A549 (cell line): ENCODE measurements around the gene GBE1. TPM values are rescaled to one million over a fixed set of nuclear protein-coding genes. Genes with fewer than 3 reads are reported as not detected.
A peak's percentile ranks its signal among the peaks of the same experiment; 100 is the strongest.

ENCODE experiments used
- ATAC-seq, 2 experiments: fragments of 200-7000 bp in 1 of 2; fragments of >200 bp in 1 of 2; cut with Nextera tagmentation in 1 of 2; cut with Tn5 transposase in 1 of 2; 3 replicates each; pipeline versions ENCODE4 v1.8.0 to v1.9.1; 2018 to 2020; ENCODE audit warnings: mild to moderate bottlenecking in 1 of 2, moderate library complexity in 1 of 2
- CTCF ChIA-PET: fragments of 300-600 bp; sonication (Branson Sonifier 250); formaldehyde crosslinking; extraction: SDS; loops from one replicate; lab custom pipeline; 2021; ENCODE audit warnings: antibody characterized with exemption, inconsistent platforms; lab: Yijun Ruan, JAX
- POLR2A ChIA-PET: fragments of 350-600 bp; formaldehyde crosslinking; extraction: SDS; loops from one replicate; lab custom pipeline; 2021; ENCODE audit warnings: antibody characterized with exemption, inconsistent platforms; lab: Yijun Ruan, JAX
- DNase-seq, 2 experiments: peaks; one replicate each; pipeline versions ENCODE4 v3.0.0 to v3.0.0-alpha.2; 2011 to 2016; ENCODE audit warnings: low read depth in 1 of 2, low spot score in 1 of 2
- FAIRE-seq: peaks from 2 replicates; lab custom pipeline; 2011; peaks lifted over from hg19 to GRCh38; lab: Jason Lieb, UNC
- H3K27ac ChIP-seq, 2 experiments: fragments of >200 bp; sonication (Bioruptor Twin); formaldehyde crosslinking; 3 replicates each; pipeline ENCODE4 v1.5.1; 2016 to 2017
- H3K4me1 ChIP-seq: fragments of >200 bp; sonication (Bioruptor Twin); formaldehyde crosslinking; 3 replicates; pipeline ENCODE4 v1.6.1; 2016
- H3K4me2 ChIP-seq: fragments of >200 bp; sonication (Bioruptor Twin); formaldehyde crosslinking; 3 replicates; pipeline ENCODE4 v1.6.1; 2016
- H3K4me3 ChIP-seq: fragments of >200 bp; sonication (Bioruptor Twin); formaldehyde crosslinking; 3 replicates; pipeline ENCODE4 v1.5.1; 2016
- H3K9me3 ChIP-seq: fragments of >200 bp; sonication (Bioruptor Twin); formaldehyde crosslinking; 3 replicates; pipeline ENCODE4 v1.6.1; 2016
- ATOH8 ChIP-seq: fragments of 250-450 bp; sonication (Bioruptor Pico); IDR thresholded peaks from 2 replicates; pipeline ENCODE4 v1.5.0; 2020; ENCODE audit warnings: low read depth, mild to moderate bottlenecking, moderate library complexity
- CHD2 ChIP-seq: fragments of 150-350 bp; IDR thresholded peaks from 2 replicates; pipeline ENCODE4 v1.6.1; 2014; ENCODE audit warnings: low read length; ENCODE audit not compliant: partially characterized antibody
- EP300 ChIP-seq, 2 experiments: fragments of >200 bp; sonication (Bioruptor Twin); formaldehyde crosslinking; IDR thresholded peaks; 2 replicates in 1 of 2; 3 replicates in 1 of 2; pipeline ENCODE4 v1.6.1; 2016 to 2017
- FOSL2 ChIP-seq, 2 experiments: fragments of 450-650 bp in 1 of 2; fragments of >200 bp in 1 of 2; sonication (Bioruptor Twin) in 1 of 2; formaldehyde crosslinking; IDR thresholded peaks; 2 replicates each; pipeline versions ENCODE4 v1.5.0 to v1.6.1; 2016 to 2020; ENCODE audit warnings: mild to moderate bottlenecking in 1 of 2, moderate library complexity in 1 of 2
- HES2 ChIP-seq: fragments of >200 bp; sonication (Bioruptor Twin); formaldehyde crosslinking; IDR thresholded peaks from 2 replicates; pipeline ENCODE4 v1.6.1; 2016
- HOXB13 ChIP-seq: fragments of 250-450 bp; sonication (Bioruptor Pico); IDR thresholded peaks from 2 replicates; pipeline ENCODE4 v1.5.0; 2020; ENCODE audit warnings: low read depth, mild to moderate bottlenecking, moderate library complexity
- JUNB ChIP-seq: fragments of >200 bp; sonication (Bioruptor Twin); formaldehyde crosslinking; IDR thresholded peaks from 2 replicates; pipeline ENCODE4 v1.6.1; 2016
- MAX ChIP-seq: IDR thresholded peaks from 2 replicates; pipeline ENCODE4 v1.6.1; 2012
- MAZ ChIP-seq: fragments of 150-350 bp; IDR thresholded peaks from 2 replicates; pipeline ENCODE4 v1.6.1; 2014; ENCODE audit warnings: antibody characterized with exemption, low read depth, low read length, borderline replicate concordance
- MYC ChIP-seq: IDR thresholded peaks from 2 replicates; pipeline ENCODE4 v1.6.1; 2012; ENCODE audit warnings: mild to moderate bottlenecking, inconsistent platforms, low read length, improper control_type of control experiment, borderline replicate concordance
- NFE2L2 ChIP-seq: fragments of 150-350 bp; conservative IDR thresholded peaks from 2 replicates; pipeline ENCODE4 v1.6.1; 2014; ENCODE audit warnings: low read length
- NR3C1 ChIP-seq: fragments of >200 bp; sonication (Bioruptor Twin); formaldehyde crosslinking; IDR thresholded peaks from 3 replicates; pipeline ENCODE4 v1.6.1; 2017
- PBX3 ChIP-seq: IDR thresholded peaks from 2 replicates; pipeline ENCODE4 v1.6.1; 2012
- SMC3 ChIP-seq: fragments of >200 bp; sonication (Bioruptor Twin); formaldehyde crosslinking; IDR thresholded peaks from 3 replicates; pipeline ENCODE4 v1.6.1; 2018; ENCODE audit warnings: inconsistent platforms
- ZC3H11A ChIP-seq: fragments of 450-650 bp; IDR thresholded peaks from 2 replicates; pipeline ENCODE4 v1.6.1; 2014; ENCODE audit warnings: antibody characterized with exemption, mild to moderate bottlenecking
- ZSCAN20 ChIP-seq: fragments of 250-450 bp; sonication (Bioruptor Pico); IDR thresholded peaks from 2 replicates; pipeline ENCODE4 v1.8.0; 2022; ENCODE audit warnings: mild to moderate bottlenecking, moderate library complexity
- WGBS: methylation state at CpG from one replicate; pipeline ENCODE4 v1.1.6; 2017; ENCODE audit errors: missing lambda C conversion rate; 5-methylcytosine and 5-hydroxymethylcytosine counted together
- polyA plus RNA-seq, 4 experiments: library from polyadenylated mRNA; depleted of rRNA in 3 of 4; stranded (reverse); fragments of >200 nt; fragmentation: RNase III in 1 of 4; extraction: RNeasy Plus Mini Kit Qiagen cat#74134 plus additional on column Dnase treatment in 1 of 4; gene quantifications; 2 replicates in 3 of 4; 3 replicates in 1 of 4; pipeline ENCODE4 v1.2.3, GENCODE V29; 2011 to 2017
- TF ChIP-seq, protein P1 (sequence below): fragments of 250-450 bp; sonication (Bioruptor Pico); IDR thresholded peaks from 2 replicates; pipeline ENCODE4 v1.5.0; 2021; ENCODE audit warnings: mild to moderate bottlenecking, moderate library complexity, borderline replicate concordance
- TF ChIP-seq, protein P2 (sequence below): fragments of >200 bp; sonication (Bioruptor Twin); formaldehyde crosslinking; IDR thresholded peaks from 3 replicates; pipeline ENCODE4 v1.6.1; 2016

The GBE1 gene
- polyA plus RNA-seq, 2 of the 4 experiments (the other 2 are of a cell fraction): 39.5 to 55.0 TPM

DNA sequence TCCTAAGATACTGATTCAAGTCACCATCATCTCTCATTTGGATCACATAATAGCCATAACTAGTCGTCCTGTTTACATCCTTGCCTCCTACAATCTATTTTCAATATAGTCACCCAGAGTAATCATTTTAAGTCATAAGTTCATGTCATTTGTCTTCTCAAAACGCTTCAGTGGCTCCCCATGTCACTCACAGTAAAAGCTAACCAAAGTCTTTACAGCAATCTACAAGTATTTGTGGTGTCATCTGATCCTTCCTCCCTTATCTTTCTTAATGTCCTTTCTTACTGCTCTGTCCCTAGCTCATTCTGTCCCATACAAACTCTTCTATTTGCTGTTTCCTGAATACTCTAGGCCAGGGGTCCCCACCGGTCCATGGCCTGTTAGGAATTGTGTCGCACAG, 28.8 kb downstream of the GBE1 start:
- CTCF ChIA-PET: interaction anchor here (1.2 kb wide), 1 partner anchor 65 kb away, joined by 3 read pairs; no protein-coding TSS in a partner anchor
- POLR2A ChIA-PET: no interaction called here
- FAIRE-seq: no peak
- no peaks in the 10 kb centered on the region for H3K9me3 ChIP-seq
- ATAC-seq: no peak
- 50% methylated on average over 4 of the region's 4 CpGs for WGBS
- DNase-seq: no peak
- no peak overlapping the region for H3K4me2 ChIP-seq
- TF ChIP-seq PBX3 (no peak), CHD2 (no peak), HOXB13 (CRISPR knock-in tag) (no peak), SMC3 (no peak), ZSCAN20 (CRISPR knock-in tag) (no peak), MAX (no peak), NR3C1 (no peak), ATOH8 (CRISPR knock-in tag) (no peak)
- TF ChIP-seq, protein P1, sequence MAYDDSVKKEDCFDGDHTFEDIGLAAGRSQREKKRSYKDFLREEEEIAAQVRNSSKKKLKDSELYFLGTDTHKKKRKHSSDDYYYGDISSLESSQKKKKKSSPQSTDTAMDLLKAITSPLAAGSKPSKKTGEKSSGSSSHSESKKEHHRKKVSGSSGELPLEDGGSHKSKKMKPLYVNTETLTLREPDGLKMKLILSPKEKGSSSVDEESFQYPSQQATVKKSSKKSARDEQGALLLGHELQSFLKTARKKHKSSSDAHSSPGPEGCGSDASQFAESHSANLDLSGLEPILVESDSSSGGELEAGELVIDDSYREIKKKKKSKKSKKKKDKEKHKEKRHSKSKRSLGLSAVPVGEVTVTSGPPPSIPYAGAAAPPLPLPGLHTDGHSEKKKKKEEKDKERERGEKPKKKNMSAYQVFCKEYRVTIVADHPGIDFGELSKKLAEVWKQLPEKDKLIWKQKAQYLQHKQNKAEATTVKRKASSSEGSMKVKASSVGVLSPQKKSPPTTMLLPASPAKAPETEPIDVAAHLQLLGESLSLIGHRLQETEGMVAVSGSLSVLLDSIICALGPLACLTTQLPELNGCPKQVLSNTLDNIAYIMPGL: no peak
- TF ChIP-seq, protein P2, sequence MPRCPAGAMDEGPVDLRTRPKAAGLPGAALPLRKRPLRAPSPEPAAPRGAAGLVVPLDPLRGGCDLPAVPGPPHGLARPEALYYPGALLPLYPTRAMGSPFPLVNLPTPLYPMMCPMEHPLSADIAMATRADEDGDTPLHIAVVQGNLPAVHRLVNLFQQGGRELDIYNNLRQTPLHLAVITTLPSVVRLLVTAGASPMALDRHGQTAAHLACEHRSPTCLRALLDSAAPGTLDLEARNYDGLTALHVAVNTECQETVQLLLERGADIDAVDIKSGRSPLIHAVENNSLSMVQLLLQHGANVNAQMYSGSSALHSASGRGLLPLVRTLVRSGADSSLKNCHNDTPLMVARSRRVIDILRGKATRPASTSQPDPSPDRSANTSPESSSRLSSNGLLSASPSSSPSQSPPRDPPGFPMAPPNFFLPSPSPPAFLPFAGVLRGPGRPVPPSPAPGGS: no peak
- H3K4me3 ChIP-seq: no peak overlapping the region
- peaks cover 34% of the 10 kb centered on the region for H3K4me1 ChIP-seq
- H3K27ac ChIP-seq: no peak overlapping the region

DNA sequence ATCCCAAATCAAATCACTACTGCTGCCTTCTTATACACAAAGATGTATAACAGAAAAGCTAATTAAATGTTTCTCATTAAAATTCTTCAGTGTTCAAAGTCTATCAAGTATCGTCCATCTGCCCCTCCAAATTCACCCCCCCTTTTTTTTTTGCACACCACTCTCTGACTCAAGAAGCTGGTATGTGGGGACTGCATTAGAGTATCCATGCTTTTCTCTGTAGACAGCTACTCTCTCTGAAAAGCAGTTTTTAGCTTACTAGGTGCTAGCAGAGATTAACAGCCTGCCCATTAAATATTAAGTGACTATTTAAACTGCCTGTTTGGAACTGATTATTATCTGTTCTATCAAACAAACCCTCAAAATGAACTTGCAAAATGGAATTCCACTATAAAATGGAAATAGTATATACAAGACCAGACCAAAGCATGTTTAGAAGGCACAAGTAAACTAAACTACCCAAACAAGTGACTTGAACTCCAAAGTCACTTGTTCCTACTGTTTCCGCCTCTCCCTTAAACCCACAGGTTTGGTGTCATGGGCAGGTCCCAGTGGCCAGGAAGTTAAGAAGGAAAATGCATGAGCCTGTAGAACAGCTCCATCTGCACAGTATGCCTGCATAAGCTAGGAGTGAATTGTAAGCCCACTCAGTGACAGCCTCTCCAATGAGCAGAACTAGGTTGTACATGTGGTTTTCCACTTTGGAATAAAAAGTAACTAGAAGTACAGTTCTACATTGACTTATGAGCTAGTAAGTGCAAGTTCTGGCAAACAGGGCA, 32.5 kb downstream of the GBE1 start:
- Histone ChIP-seq H3K4me1 (peaks cover 59% of the 10 kb centered on the region), H3K4me3 (peak overlapping the region; percentile 29), H3K9me3 (no peaks in the 10 kb centered on the region), H3K4me2 (peak overlapping the region; percentile 91), H3K27ac (peak overlapping the region; percentile 71 to 82)
- ChIA-PET POLR2A (interaction anchor here (1.0 to 1.1 kb wide), 2 partner anchors 10 to 33 kb away, joined by 4 to 5 read pairs; partner anchors contain the start of gene GBE1), CTCF (interaction anchor here (0.7 to 0.9 kb wide), 5 partner anchors 10 to 40 kb away, joined by 3 read pairs; no protein-coding TSS in a partner anchor)
- ATAC-seq (peak; percentile 75 to 76; a peak in 5 of 6 replicates), FAIRE-seq (no peak), DNase-seq (no peak)
- TF ChIP-seq HES2 (no peak), MYC (no peak), FOSL2 (IDR thresholded peaks at IDR 0.05) (0 out of 2 replicates have a peak, but pooled peaks have one; percentile 12), FOSL2 (CRISPR knock-in tag; IDR thresholded peaks at IDR 0.05) (peak; percentile 58)
- WGBS: 44% methylated on average over 2 of the region's 2 CpGs

DNA sequence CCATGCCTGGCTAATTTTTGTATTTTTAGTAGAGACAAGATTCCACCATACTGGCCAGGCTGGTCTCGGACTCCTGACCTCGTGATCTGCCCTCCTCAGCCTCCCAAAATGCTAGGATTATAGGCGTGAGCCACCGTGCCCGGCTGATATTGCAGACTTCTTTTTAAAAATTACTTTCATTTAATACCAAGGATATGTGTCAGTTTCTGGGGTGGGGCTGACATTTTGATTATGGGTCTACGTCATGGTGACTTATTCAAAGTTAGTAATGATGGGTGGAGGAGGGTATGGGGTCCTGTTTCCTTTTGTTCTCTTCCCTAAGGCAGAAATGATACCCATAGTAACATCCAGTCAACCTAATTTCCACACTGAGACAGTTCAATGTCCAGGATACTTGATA, 34.7 kb downstream of the GBE1 start:
- POLR2A ChIA-PET: interaction anchor here (0.7 kb wide), 1 partner anchor 177 kb away, joined by 3 read pairs; no protein-coding TSS in a partner anchor
- FAIRE-seq (no peak), ATAC-seq (peak; percentile 38 to 66; a peak in 5 of 6 replicates), DNase-seq (peak in 1 of 2 experiments; percentile 76)
- Histone ChIP-seq H3K4me3 (peak overlapping the region; percentile 26), H3K4me2 (peak overlapping the region; percentile 91), H3K27ac (peak overlapping the region; percentile 71 to 89), H3K4me1 (peaks cover 66% of the 10 kb centered on the region), H3K9me3 (no peaks in the 10 kb centered on the region)
- 19% methylated on average over 6 of the region's 6 CpGs for WGBS
- 0 out of 2 replicates have a peak, but pooled peaks have one; percentile 4 for TF ChIP-seq NFE2L2
- TF ChIP-seq ATOH8 (CRISPR knock-in tag): peak; percentile 42; the same call in 1 of the 2 replicates
- no peak for TF ChIP-seq JUNB
- TF ChIP-seq EP300 (IDR thresholded peaks at IDR 0.05): 0 out of 5 replicates have a peak, but pooled peaks of 1 of the 2 experiments have one; percentile 14
- TF ChIP-seq FOSL2 (IDR thresholded peaks at IDR 0.05): no peak
- 0 out of 2 replicates have a peak, but pooled peaks have one; percentile 36 for TF ChIP-seq FOSL2 (CRISPR knock-in tag; IDR thresholded peaks at IDR 0.05)
- no peak for TF ChIP-seq ZC3H11A
- TF ChIP-seq MAZ: no peak
- CTCF ChIA-PET: interaction anchor here (1.6 kb wide), 1 partner anchor 12 kb away, joined by 4 read pairs; no protein-coding TSS in a partner anchor
